CD4-positive, CD25-positive, alpha-beta regulatory T cell (primary cell): ENCODE results near the gene PTPRN2. TPM values are rescaled to one million over a fixed set of nuclear protein-coding genes. Genes with fewer than 3 reads are reported as not detected.
"Not testable (repeated sequence)": the region's sequence is repeated elsewhere in the genome, so short reads cannot be mapped to it uniquely, and the experiment has no call there.

Experiments
- ATAC-seq, 2 donors: fragments of 150-1000 bp; cut with Tn5 transposase; one replicate each; pipeline ENCODE4 v1.10.0; 2021; ENCODE audit warnings: low read depth in 2 of 2, moderate number of reproducible peaks in 2 of 2, moderate library complexity in 1 of 2
- DNase-seq, 3 donors: peaks; one replicate each; pipeline versions ENCODE4 v3.0.0 to v3.0.0-alpha.2; 2012 to 2022; ENCODE audit warnings: mixed read lengths in 1 of 3
- H3K27ac ChIP-seq: one replicate; pipeline ENCODE4 v1.7.0; 2013; ENCODE audit warnings: mild to moderate bottlenecking, low read length; ENCODE audit not compliant: insufficient read depth, poor library complexity, severe bottlenecking
- H3K27me3 ChIP-seq: one replicate; pipeline ENCODE4 v1.7.0; 2013; ENCODE audit warnings: low read length; ENCODE audit not compliant: control insufficient read depth, insufficient read depth
- H3K36me3 ChIP-seq: one replicate; pipeline ENCODE4 v1.7.0; 2013; ENCODE audit warnings: mild to moderate bottlenecking, low read length, moderate library complexity; ENCODE audit not compliant: control insufficient read depth, insufficient read depth
- H3K4me1 ChIP-seq: 2 replicates; pipeline ENCODE4 v1.7.0; 2013; ENCODE audit warnings: mild to moderate bottlenecking, low read length; ENCODE audit not compliant: insufficient read depth, control insufficient read depth, poor library complexity, severe bottlenecking
- H3K4me3 ChIP-seq: one replicate; pipeline ENCODE4 v1.7.0; 2013; ENCODE audit warnings: low read depth, mild to moderate bottlenecking, low read length, moderate library complexity
- H3K9me3 ChIP-seq, 2 experiments: 1 replicate in 1 of 2; 2 replicates in 1 of 2; pipeline ENCODE4 v1.7.0; 2013; ENCODE audit warnings: low read length in 2 of 2, mild to moderate bottlenecking in 1 of 2, moderate library complexity in 1 of 2; ENCODE audit not compliant: control insufficient read depth in 2 of 2
- H3K27ac Mint-ChIP-seq, 3 donors: one replicate each; pipeline ENCODE4 v1.8.0; 2020 to 2022; ENCODE audit warnings: mild to moderate bottlenecking in 3 of 3, mixed read lengths in 3 of 3, moderate library complexity in 2 of 3
- H3K27me3 Mint-ChIP-seq: one replicate; pipeline ENCODE4 v1.8.0; 2022; ENCODE audit warnings: mild to moderate bottlenecking, mixed read lengths
- H3K36me3 Mint-ChIP-seq: one replicate; pipeline ENCODE4 v1.8.0; 2020; ENCODE audit warnings: mixed read lengths
- H3K4me1 Mint-ChIP-seq, 4 donors: one replicate each; pipeline ENCODE4 v1.8.0; 2020 to 2022; ENCODE audit warnings: mixed read lengths in 4 of 4, mild to moderate bottlenecking in 1 of 4
- H3K4me3 Mint-ChIP-seq, 4 donors: one replicate each; pipeline ENCODE4 v1.8.0; 2020 to 2022; ENCODE audit warnings: mild to moderate bottlenecking in 4 of 4, mixed read lengths in 4 of 4, moderate library complexity in 3 of 4
- H3K9me3 Mint-ChIP-seq, 7 donors: one replicate each; pipeline ENCODE4 v1.8.0; 2020 to 2022; ENCODE audit warnings: mixed read lengths in 7 of 7, mild to moderate bottlenecking in 3 of 7, moderate library complexity in 2 of 7
- polyA plus RNA-seq, 4 donors: library from polyadenylated mRNA; unstranded; fragments of 300-500 nt; fragmentation: Illumina TruSeq; gene quantifications; one replicate each; pipeline ENCODE4 v1.2.3, GENCODE V29; 2021
- total RNA-seq: library from RNA; stranded (reverse); gene quantifications from one replicate; pipeline ENCODE4 v1.2.3, GENCODE V29; 2022

PTPRN2 gene
- total and polyA plus RNA-seq, 5 donors from 2014 or later: 1.6 to 4.7 (median 2.7) TPM

DNA sequence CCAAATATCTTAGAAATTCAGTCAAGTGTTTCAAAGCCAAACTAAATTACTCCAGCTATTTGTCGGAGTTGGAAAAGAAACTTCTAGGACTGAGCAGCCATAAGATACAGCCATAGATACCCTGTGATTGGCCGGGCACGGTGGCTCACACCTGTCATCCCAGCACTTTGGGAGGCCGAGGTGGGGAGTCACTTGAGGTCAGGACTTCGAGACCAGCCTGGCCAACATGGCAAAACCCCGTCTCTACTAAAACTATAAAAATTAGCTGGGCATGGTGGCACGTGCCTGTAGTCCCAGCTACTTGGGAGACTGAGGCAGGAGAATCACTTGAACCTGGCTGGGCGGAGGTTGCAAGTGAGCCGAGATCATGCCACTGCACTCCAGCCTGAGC, 607.3 kb downstream of the PTPRN2 start:
- not testable (repeated sequence) for DNase-seq, H3K4me3 ChIP-seq, ATAC-seq, H3K4me3 Mint-ChIP-seq, H3K9me3 ChIP-seq, H3K27ac ChIP-seq, H3K36me3 ChIP-seq, H3K4me1 Mint-ChIP-seq, H3K9me3 Mint-ChIP-seq, H3K4me1 ChIP-seq, H3K27ac Mint-ChIP-seq, H3K27me3 ChIP-seq, H3K36me3 Mint-ChIP-seq, H3K27me3 Mint-ChIP-seq

DNA sequence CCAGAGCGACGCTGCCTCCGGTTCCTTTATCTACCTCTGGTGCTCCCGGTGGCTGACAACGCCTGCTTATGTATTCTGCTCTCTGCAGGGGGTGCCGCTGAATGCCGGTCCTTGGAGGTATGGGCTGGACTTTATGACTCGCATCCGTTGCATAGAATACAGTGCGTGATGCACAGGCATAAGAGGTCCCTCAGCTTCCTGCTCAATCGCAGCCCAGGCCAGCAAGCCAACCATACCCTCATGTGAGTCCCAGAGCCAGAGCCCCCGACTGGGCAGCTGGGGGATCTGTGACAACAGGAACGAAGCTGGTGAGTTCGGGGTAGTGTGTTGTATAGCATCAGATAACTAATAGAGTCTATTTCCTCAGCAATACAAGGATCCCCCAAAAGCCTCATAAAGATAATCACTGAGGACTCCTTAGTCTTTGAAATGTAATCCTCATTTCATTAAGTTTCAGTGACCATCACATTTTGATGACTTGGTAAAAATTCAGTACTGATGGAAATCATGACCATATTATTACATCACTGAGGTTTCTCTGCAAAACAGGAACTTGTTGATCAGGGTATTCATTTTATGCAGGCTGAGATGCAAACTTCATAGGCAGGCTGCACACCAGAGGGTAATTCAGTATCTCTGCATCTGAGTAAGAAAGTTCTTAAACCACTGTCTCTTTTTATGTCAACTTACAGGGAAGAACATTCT, 607.8 kb downstream of the PTPRN2 start:
- no peak overlapping the region for H3K27ac Mint-ChIP-seq
- no peaks in the 10 kb centered on the region for H3K36me3 Mint-ChIP-seq
- Histone ChIP-seq H3K4me1 (no peaks in the 10 kb centered on the region), H3K4me3 (no peak overlapping the region), H3K36me3 (no peaks in the 10 kb centered on the region), H3K9me3 (no peaks in the 10 kb centered on the region), H3K27ac (no peak overlapping the region), H3K27me3 (no peaks in the 10 kb centered on the region)
- H3K9me3 Mint-ChIP-seq: peaks cover 0 to 8% (median 2%) of the 10 kb centered on the region in 7 donors
- H3K4me1 Mint-ChIP-seq: no peaks in the 10 kb centered on the region
- ATAC-seq (no peak), DNase-seq (no peak)
- H3K4me3 Mint-ChIP-seq: no peak overlapping the region
- H3K27me3 Mint-ChIP-seq: no peaks in the 10 kb centered on the region

- H3K36me3 ChIP-seq: no peaks in the 10 kb centered on the region
- DNase-seq (no peak), ATAC-seq (no peak)
- no peaks in the 10 kb centered on the region for H3K27me3 Mint-ChIP-seq
- no peak overlapping the region for H3K27ac ChIP-seq
- H3K4me3 Mint-ChIP-seq: no peak overlapping the region
- no peaks in the 10 kb centered on the region for H3K27me3 ChIP-seq
- no peaks in the 10 kb centered on the region for H3K4me1 ChIP-seq
- H3K9me3 Mint-ChIP-seq: peaks cover 0 to 16% (median 2%) of the 10 kb centered on the region in 7 donors
- no peaks in the 10 kb centered on the region for H3K36me3 Mint-ChIP-seq
- peaks cover 0 to 10% of the 10 kb centered on the region in 2 experiments for H3K9me3 ChIP-seq
- H3K4me1 Mint-ChIP-seq: no peaks in the 10 kb centered on the region
- no peak overlapping the region for H3K27ac Mint-ChIP-seq
- no peak overlapping the region for H3K4me3 ChIP-seq
Measured at GRCh38 chr7:157978766-157979165, 608.9 kb downstream of the PTPRN2 start.

GRCh38 chr7:157977717-157978496, 609.7 kb downstream of the PTPRN2 start:
- Mint-ChIP-seq H3K36me3 (no peaks in the 10 kb centered on the region), H3K4me1 (no peaks in the 10 kb centered on the region), H3K27ac (no peak overlapping the region), H3K4me3 (no peak overlapping the region), H3K27me3 (no peaks in the 10 kb centered on the region), H3K9me3 (peaks cover 0 to 19% (median 2%) of the 10 kb centered on the region in 7 donors)
- Histone ChIP-seq H3K27me3 (no peaks in the 10 kb centered on the region), H3K27ac (no peak overlapping the region), H3K4me3 (no peak overlapping the region), H3K9me3 (peaks cover 2 to 18% of the 10 kb centered on the region in 2 experiments), H3K4me1 (no peaks in the 10 kb centered on the region), H3K36me3 (no peaks in the 10 kb centered on the region)
- no peak for ATAC-seq
- DNase-seq: no peak

GRCh38 chr7:157977306-157977705, 610.3 kb downstream of the PTPRN2 start:
- Histone ChIP-seq H3K9me3 (peaks cover 2 to 19% of the 10 kb centered on the region in 2 experiments), H3K36me3 (no peaks in the 10 kb centered on the region), H3K4me1 (no peaks in the 10 kb centered on the region), H3K27me3 (no peaks in the 10 kb centered on the region), H3K4me3 (no peak overlapping the region), H3K27ac (no peak overlapping the region)
- Mint-ChIP-seq H3K9me3 (peaks cover 0 to 19% (median 2%) of the 10 kb centered on the region in 7 donors), H3K36me3 (no peaks in the 10 kb centered on the region), H3K27me3 (no peaks in the 10 kb centered on the region), H3K4me3 (no peak overlapping the region), H3K4me1 (no peaks in the 10 kb centered on the region), H3K27ac (no peak overlapping the region)
- no peak for DNase-seq
- ATAC-seq: no peak

DNA sequence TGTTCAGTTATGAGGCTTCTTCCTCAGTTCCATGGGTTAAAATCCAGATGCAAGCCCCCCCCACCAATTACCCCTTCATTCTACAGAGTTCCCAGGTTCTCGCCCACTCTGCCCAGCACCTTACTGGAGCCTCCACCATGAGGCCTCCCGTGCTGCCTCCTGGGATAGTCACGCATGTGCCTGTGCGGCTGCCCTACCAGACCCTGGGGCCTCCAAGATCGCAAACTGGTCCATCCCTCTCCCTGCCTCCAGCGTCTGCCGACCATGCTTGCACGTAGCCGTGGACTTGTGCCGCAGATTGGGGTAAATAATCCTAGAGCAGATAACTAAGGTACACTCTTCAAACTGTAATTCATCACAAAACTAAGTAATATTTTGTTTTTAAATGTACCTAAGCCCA, 611.2 kb downstream of the PTPRN2 start:
- ATAC-seq (no peak), DNase-seq (no peak)
- H3K27ac ChIP-seq: no peak overlapping the region
- Mint-ChIP-seq H3K9me3 (peaks cover 0 to 24% (median 5%) of the 10 kb centered on the region in 7 donors), H3K27me3 (no peaks in the 10 kb centered on the region), H3K36me3 (no peaks in the 10 kb centered on the region), H3K4me3 (no peak overlapping the region), H3K4me1 (no peaks in the 10 kb centered on the region), H3K27ac (no peak overlapping the region)
- H3K36me3 ChIP-seq: no peaks in the 10 kb centered on the region
- peaks cover 6 to 19% of the 10 kb centered on the region in 2 experiments for H3K9me3 ChIP-seq
- no peak overlapping the region for H3K4me3 ChIP-seq
- H3K4me1 ChIP-seq: no peaks in the 10 kb centered on the region
- H3K27me3 ChIP-seq: no peaks in the 10 kb centered on the region

GRCh38 chr7:157975401-157976372, 611.9 kb downstream of the PTPRN2 start:
- H3K27me3 ChIP-seq: no peaks in the 10 kb centered on the region
- no peak overlapping the region for H3K4me3 Mint-ChIP-seq
- no peaks in the 10 kb centered on the region for H3K36me3 ChIP-seq
- no peaks in the 10 kb centered on the region for H3K4me1 Mint-ChIP-seq
- ATAC-seq: no peak
- peaks cover 0 to 29% (median 9%) of the 10 kb centered on the region in 7 donors for H3K9me3 Mint-ChIP-seq
- H3K36me3 Mint-ChIP-seq: peaks cover 3% of the 10 kb centered on the region
- no peak overlapping the region for H3K27ac Mint-ChIP-seq
- no peaks in the 10 kb centered on the region for H3K4me1 ChIP-seq
- no peak overlapping the region for H3K4me3 ChIP-seq
- H3K27me3 Mint-ChIP-seq: no peaks in the 10 kb centered on the region
- H3K27ac ChIP-seq: no peak overlapping the region
- H3K9me3 ChIP-seq: peaks cover 10 to 19% of the 10 kb centered on the region in 2 experiments
- DNase-seq: no peak
